ENCODE measurements around the gene VDAC1.

The VDAC1 gene

GRCh38 chr5:133921979-133922378 lies 82.8 kb downstream of the VDAC1 start:
- DNase-seq, result no peak

Measured in NCI-H446 treated with DMSO at 0.1 percent for 48 hours (cell line).